HEK293 (cell line): ENCODE results near the gene LRRC59.

ENCODE experiments used
- HOXA7 ChIP-seq: sonication (generic); formaldehyde crosslinking; IDR thresholded peaks from 2 replicates; pipeline ENCODE4 v1.8.1; 2022; ENCODE audit warnings: missing genetic modification reagents, borderline replicate concordance
- ZBTB1 ChIP-seq: fragments of 450-650 bp; formaldehyde crosslinking; IDR thresholded peaks from 2 replicates; pipeline ENCODE4 v1.5.1; 2016; ENCODE audit warnings: missing biosample characterization, missing genetic modification characterization
- ZNF121 ChIP-seq: fragments of 450-650 bp; formaldehyde crosslinking; IDR thresholded peaks from 2 replicates; pipeline ENCODE4 v1.5.1; 2016; ENCODE audit warnings: missing biosample characterization, missing genetic modification characterization
- ZNF146 ChIP-seq: fragments of 450-650 bp; formaldehyde crosslinking; IDR thresholded peaks from 2 replicates; pipeline ENCODE4 v1.5.1; 2016; ENCODE audit warnings: missing biosample characterization, missing genetic modification characterization
- ZNF16 ChIP-seq: fragments of 450-650 bp; formaldehyde crosslinking; IDR thresholded peaks from 2 replicates; pipeline ENCODE4 v1.5.1; 2016; ENCODE audit warnings: low read depth, missing biosample characterization, missing genetic modification characterization
- ZNF214 ChIP-seq: fragments of 450-650 bp; formaldehyde crosslinking; IDR thresholded peaks from 2 replicates; pipeline ENCODE4 v1.5.1; 2017; ENCODE audit warnings: missing biosample characterization, mild to moderate bottlenecking, missing genetic modification characterization, borderline replicate concordance
- ZNF292 ChIP-seq: fragments of 450-650 bp; formaldehyde crosslinking; IDR thresholded peaks from 2 replicates; pipeline ENCODE4 v1.5.1; 2016; ENCODE audit warnings: low read depth, missing biosample characterization, missing genetic modification characterization, borderline replicate concordance
- ZNF324 ChIP-seq: fragments of 450-650 bp; formaldehyde crosslinking; IDR thresholded peaks from 2 replicates; pipeline ENCODE4 v1.5.1; 2016; ENCODE audit warnings: missing biosample characterization, missing genetic modification characterization
- ZNF391 ChIP-seq: fragments of 450-650 bp; formaldehyde crosslinking; IDR thresholded peaks from 2 replicates; pipeline ENCODE4 v1.5.1; 2016; ENCODE audit warnings: low read depth, missing biosample characterization, missing genetic modification characterization, borderline replicate concordance
- ZNF423 ChIP-seq: fragments of 450-650 bp; formaldehyde crosslinking; IDR thresholded peaks from 2 replicates; pipeline ENCODE4 v1.5.1; 2016; ENCODE audit warnings: missing biosample characterization, missing genetic modification characterization
- ZNF529 ChIP-seq: fragments of 450-650 bp; formaldehyde crosslinking; IDR thresholded peaks from 2 replicates; pipeline ENCODE4 v1.5.1; 2017; ENCODE audit warnings: missing genetic modification characterization, missing biosample characterization; ENCODE audit not compliant: insufficient replicate concordance
- ZNF558 ChIP-seq: fragments of 450-650 bp; formaldehyde crosslinking; IDR thresholded peaks from 2 replicates; pipeline ENCODE4 v1.5.1; 2016; ENCODE audit warnings: missing biosample characterization, missing genetic modification characterization
- ZNF560 ChIP-seq: fragments of 450-650 bp; formaldehyde crosslinking; IDR thresholded peaks from 2 replicates; pipeline ENCODE4 v1.5.1; 2017; ENCODE audit warnings: missing biosample characterization, missing genetic modification characterization, borderline replicate concordance
- ZNF610 ChIP-seq: fragments of 450-650 bp; formaldehyde crosslinking; IDR thresholded peaks from 2 replicates; pipeline ENCODE4 v1.5.1; 2016; ENCODE audit warnings: missing biosample characterization, missing genetic modification characterization, borderline replicate concordance
- ZNF654 ChIP-seq: fragments of 450-650 bp; formaldehyde crosslinking; IDR thresholded peaks from 2 replicates; pipeline ENCODE4 v1.5.1; 2016; ENCODE audit warnings: low read depth, missing biosample characterization, missing genetic modification characterization
- ZNF660 ChIP-seq: fragments of 450-650 bp; IDR thresholded peaks from 2 replicates; pipeline ENCODE4 v1.5.1; 2018; ENCODE audit warnings: missing biosample characterization, mild to moderate bottlenecking, missing genetic modification characterization
- ZNF701 ChIP-seq: fragments of 450-650 bp; formaldehyde crosslinking; IDR thresholded peaks from 2 replicates; pipeline ENCODE4 v1.5.1; 2016; ENCODE audit warnings: missing biosample characterization, missing genetic modification characterization
- ZNF747 ChIP-seq: fragments of 450-650 bp; formaldehyde crosslinking; IDR thresholded peaks from 2 replicates; pipeline ENCODE4 v1.5.1; 2016; ENCODE audit warnings: missing biosample characterization, missing genetic modification characterization
- ZNF76 ChIP-seq: fragments of 450-650 bp; formaldehyde crosslinking; IDR thresholded peaks from 2 replicates; pipeline ENCODE4; 2016; ENCODE audit warnings: low read depth, missing biosample characterization, missing genetic modification characterization, borderline replicate concordance
- ZNF837 ChIP-seq: fragments of 450-650 bp; formaldehyde crosslinking; IDR thresholded peaks from 2 replicates; pipeline ENCODE4 v1.5.1; 2016; ENCODE audit warnings: missing biosample characterization, missing genetic modification characterization
- ZSCAN23 ChIP-seq: fragments of 450-650 bp; formaldehyde crosslinking; IDR thresholded peaks from 2 replicates; pipeline ENCODE4 v1.5.1; 2016; ENCODE audit warnings: missing biosample characterization, missing genetic modification characterization
- TF ChIP-seq, protein P1 (sequence below): fragments of 450-650 bp; formaldehyde crosslinking; IDR thresholded peaks from 2 replicates; pipeline ENCODE4 v1.5.1; 2017; ENCODE audit warnings: missing biosample characterization, missing genetic modification characterization
- TF ChIP-seq, protein P2 (sequence below): fragments of 450-650 bp; formaldehyde crosslinking; IDR thresholded peaks from 2 replicates; pipeline ENCODE4 v1.5.1; 2016; ENCODE audit warnings: missing biosample characterization, missing genetic modification characterization
- TF ChIP-seq, protein P3 (sequence below): fragments of 450-650 bp; formaldehyde crosslinking; IDR thresholded peaks from 2 replicates; pipeline ENCODE4 v1.5.1; 2017; ENCODE audit warnings: missing biosample characterization, missing genetic modification characterization
- TF ChIP-seq, protein P4 (sequence below): fragments of 450-650 bp; formaldehyde crosslinking; IDR thresholded peaks from 2 replicates; pipeline ENCODE4 v1.5.1; 2016; ENCODE audit warnings: missing biosample characterization, missing genetic modification characterization, borderline replicate concordance
- TF ChIP-seq, protein P5 (sequence below): fragments of 450-650 bp; formaldehyde crosslinking; IDR thresholded peaks from 2 replicates; pipeline ENCODE4 v1.5.0; 2017; ENCODE audit warnings: missing biosample characterization, missing genetic modification characterization, borderline replicate concordance
- TF ChIP-seq, protein P6 (sequence below): fragments of 450-650 bp; formaldehyde crosslinking; IDR thresholded peaks from 2 replicates; pipeline ENCODE4 v1.5.1; 2016; ENCODE audit warnings: missing biosample characterization, missing genetic modification characterization
- TF ChIP-seq, protein P7 (sequence below): sonication (generic); formaldehyde crosslinking; IDR thresholded peaks from 2 replicates; pipeline ENCODE4 v1.8.1; 2022; ENCODE audit warnings: mild to moderate bottlenecking, moderate library complexity, missing genetic modification reagents

Gene LRRC59

DNA sequence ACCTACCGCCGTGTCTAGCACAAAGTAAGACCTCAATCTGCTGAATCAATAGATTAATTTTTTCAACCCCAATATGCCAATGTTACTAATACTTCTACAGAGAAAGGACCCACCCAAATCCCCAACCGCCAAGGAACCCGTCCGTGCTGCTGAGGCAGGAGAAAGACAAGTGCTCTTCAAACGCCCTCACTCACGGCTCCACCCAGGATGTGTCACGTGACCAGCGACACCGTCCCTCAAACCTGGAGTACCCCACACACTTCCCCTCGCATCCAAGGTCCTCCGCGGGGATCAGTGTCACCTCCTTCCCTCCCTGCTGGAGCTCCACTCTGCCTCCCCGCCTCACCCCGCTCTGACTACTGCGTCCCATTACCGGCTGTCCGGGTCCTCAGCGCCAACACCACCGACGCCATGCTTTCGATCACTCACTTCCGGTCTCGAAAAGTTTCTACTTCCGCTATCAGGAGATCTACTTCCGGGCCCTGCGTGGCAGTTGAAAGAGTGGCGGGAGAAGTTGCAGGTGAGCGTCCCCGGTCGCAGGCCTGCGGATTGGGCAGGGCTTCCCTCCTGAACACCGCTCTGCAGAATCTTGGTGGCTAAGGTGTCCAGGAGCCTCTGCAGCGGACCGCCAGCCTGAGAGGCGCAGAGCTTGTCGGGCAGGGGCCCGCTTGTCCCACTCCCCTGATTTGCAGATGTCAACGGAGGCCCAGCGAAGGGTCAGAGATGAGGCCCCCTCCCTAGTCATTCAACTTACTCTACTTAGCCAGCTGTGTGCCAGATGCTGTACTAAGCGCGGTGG lies 24.4 kb downstream of the LRRC59 start, which contains the start of the genes EME1 and MRPL27 (continued):
- TF ChIP-seq, protein P1, sequence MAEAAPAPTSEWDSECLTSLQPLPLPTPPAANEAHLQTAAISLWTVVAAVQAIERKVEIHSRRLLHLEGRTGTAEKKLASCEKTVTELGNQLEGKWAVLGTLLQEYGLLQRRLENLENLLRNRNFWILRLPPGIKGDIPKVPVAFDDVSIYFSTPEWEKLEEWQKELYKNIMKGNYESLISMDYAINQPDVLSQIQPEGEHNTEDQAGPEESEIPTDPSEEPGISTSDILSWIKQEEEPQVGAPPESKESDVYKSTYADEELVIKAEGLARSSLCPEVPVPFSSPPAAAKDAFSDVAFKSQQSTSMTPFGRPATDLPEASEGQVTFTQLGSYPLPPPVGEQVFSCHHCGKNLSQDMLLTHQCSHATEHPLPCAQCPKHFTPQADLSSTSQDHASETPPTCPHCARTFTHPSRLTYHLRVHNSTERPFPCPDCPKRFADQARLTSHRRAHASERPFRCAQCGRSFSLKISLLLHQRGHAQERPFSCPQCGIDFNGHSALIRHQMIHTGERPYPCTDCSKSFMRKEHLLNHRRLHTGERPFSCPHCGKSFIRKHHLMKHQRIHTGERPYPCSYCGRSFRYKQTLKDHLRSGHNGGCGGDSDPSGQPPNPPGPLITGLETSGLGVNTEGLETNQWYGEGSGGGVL: no peak
- TF ChIP-seq ZNF76 (peak; percentile 57; the same call in 1 of the 2 replicates), ZBTB1 (0 out of 2 replicates have a peak, but pooled peaks have one; percentile 62), ZNF558 (no peak; the same call in 1 of the 2 replicates), ZSCAN23 (tag by site-specific recombination) (no peak; the same call in 1 of the 2 replicates), ZNF121 (tag by site-specific recombination) (no peak), ZNF654 (tag by site-specific recombination) (no peak), ZNF16 (tag by site-specific recombination) (no peak), ZNF423 (tag by site-specific recombination) (no peak), ZNF292 (tag by site-specific recombination) (no peak), ZNF391 (tag by site-specific recombination) (0 out of 2 replicates have a peak, but pooled peaks have one; percentile 11), ZNF660 (tag by site-specific recombination) (peak; percentile 73; the same call in 1 of the 2 replicates), ZNF610 (tag by site-specific recombination) (peak; percentile 79), ZNF560 (tag by site-specific recombination) (no peak), ZNF837 (tag by site-specific recombination) (no peak), ZNF529 (tag by site-specific recombination) (no peak), ZNF701 (tag by site-specific recombination) (no peak), ZNF146 (tag by site-specific recombination) (no peak), ZNF214 (tag by site-specific recombination) (no peak), HOXA7 (CRISPR knock-in tag) (no peak), ZNF747 (tag by site-specific recombination) (no peak), ZNF324 (tag by site-specific recombination) (peak; percentile 94)
- TF ChIP-seq, protein P2, sequence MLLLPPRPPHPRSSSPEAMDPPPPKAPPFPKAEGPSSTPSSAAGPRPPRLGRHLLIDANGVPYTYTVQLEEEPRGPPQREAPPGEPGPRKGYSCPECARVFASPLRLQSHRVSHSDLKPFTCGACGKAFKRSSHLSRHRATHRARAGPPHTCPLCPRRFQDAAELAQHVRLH (tag by site-specific recombination): peak; percentile 99
- TF ChIP-seq, protein P3, sequence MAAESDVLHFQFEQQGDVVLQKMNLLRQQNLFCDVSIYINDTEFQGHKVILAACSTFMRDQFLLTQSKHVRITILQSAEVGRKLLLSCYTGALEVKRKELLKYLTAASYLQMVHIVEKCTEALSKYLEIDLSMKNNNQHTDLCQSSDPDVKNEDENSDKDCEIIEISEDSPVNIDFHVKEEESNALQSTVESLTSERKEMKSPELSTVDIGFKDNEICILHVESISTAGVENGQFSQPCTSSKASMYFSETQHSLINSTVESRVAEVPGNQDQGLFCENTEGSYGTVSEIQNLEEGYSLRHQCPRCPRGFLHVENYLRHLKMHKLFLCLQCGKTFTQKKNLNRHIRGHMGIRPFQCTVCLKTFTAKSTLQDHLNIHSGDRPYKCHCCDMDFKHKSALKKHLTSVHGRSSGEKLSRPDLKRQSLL (tag by site-specific recombination): no peak
- TF ChIP-seq, protein P4, sequence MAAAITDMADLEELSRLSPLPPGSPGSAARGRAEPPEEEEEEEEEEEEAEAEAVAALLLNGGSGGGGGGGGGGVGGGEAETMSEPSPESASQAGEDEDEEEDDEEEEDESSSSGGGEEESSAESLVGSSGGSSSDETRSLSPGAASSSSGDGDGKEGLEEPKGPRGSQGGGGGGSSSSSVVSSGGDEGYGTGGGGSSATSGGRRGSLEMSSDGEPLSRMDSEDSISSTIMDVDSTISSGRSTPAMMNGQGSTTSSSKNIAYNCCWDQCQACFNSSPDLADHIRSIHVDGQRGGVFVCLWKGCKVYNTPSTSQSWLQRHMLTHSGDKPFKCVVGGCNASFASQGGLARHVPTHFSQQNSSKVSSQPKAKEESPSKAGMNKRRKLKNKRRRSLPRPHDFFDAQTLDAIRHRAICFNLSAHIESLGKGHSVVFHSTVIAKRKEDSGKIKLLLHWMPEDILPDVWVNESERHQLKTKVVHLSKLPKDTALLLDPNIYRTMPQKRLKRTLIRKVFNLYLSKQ (tag by site-specific recombination): no peak
- TF ChIP-seq, protein P5, sequence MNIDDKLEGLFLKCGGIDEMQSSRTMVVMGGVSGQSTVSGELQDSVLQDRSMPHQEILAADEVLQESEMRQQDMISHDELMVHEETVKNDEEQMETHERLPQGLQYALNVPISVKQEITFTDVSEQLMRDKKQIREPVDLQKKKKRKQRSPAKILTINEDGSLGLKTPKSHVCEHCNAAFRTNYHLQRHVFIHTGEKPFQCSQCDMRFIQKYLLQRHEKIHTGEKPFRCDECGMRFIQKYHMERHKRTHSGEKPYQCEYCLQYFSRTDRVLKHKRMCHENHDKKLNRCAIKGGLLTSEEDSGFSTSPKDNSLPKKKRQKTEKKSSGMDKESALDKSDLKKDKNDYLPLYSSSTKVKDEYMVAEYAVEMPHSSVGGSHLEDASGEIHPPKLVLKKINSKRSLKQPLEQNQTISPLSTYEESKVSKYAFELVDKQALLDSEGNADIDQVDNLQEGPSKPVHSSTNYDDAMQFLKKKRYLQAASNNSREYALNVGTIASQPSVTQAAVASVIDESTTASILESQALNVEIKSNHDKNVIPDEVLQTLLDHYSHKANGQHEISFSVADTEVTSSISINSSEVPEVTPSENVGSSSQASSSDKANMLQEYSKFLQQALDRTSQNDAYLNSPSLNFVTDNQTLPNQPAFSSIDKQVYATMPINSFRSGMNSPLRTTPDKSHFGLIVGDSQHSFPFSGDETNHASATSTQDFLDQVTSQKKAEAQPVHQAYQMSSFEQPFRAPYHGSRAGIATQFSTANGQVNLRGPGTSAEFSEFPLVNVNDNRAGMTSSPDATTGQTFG (tag by site-specific recombination): no peak
- TF ChIP-seq, protein P6, sequence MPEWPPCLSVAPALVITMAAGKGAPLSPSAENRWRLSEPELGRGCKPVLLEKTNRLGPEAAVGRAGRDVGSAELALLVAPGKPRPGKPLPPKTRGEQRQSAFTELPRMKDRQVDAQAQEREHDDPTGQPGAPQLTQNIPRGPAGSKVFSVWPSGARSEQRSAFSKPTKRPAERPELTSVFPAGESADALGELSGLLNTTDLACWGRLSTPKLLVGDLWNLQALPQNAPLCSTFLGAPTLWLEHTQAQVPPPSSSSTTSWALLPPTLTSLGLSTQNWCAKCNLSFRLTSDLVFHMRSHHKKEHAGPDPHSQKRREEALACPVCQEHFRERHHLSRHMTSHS (tag by site-specific recombination): no peak
- TF ChIP-seq, protein P7, sequence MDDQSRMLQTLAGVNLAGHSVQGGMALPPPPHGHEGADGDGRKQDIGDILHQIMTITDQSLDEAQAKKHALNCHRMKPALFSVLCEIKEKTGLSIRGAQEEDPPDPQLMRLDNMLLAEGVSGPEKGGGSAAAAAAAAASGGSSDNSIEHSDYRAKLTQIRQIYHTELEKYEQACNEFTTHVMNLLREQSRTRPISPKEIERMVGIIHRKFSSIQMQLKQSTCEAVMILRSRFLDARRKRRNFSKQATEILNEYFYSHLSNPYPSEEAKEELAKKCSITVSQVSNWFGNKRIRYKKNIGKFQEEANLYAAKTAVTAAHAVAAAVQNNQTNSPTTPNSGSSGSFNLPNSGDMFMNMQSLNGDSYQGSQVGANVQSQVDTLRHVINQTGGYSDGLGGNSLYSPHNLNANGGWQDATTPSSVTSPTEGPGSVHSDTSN: no peak
